HepG2 (cell line): ENCODE data around the gene PIK3CB. TPM values are rescaled to one million over a fixed set of nuclear protein-coding genes. Genes with fewer than 3 reads are reported as not detected.

ENCODE experiments used
- CBX5 ChIP-seq: sonication (generic); formaldehyde crosslinking; IDR thresholded peaks from 2 replicates; pipeline ENCODE4 v1.4.0; 2020; ENCODE audit warnings: missing genetic modification reagents, borderline replicate concordance
- HBP1 ChIP-seq: IDR thresholded peaks from 2 replicates; pipeline ENCODE4 v1.6.1; 2016; ENCODE audit warnings: low read depth, control low read depth
- HNRNPUL1 ChIP-seq: fragments of 200-400 bp; formaldehyde crosslinking; IDR thresholded peaks from 2 replicates; pipeline ENCODE4 v1.6.1; 2017; ENCODE audit warnings: low read depth, mild to moderate bottlenecking, low read length, moderate library complexity
- KLF6 ChIP-seq: IDR thresholded peaks from 2 replicates; pipeline ENCODE4 v1.8.0; 2016; ENCODE audit warnings: missing biosample characterization, missing genetic modification reagents
- KMT2A ChIP-seq: sonication (generic); formaldehyde crosslinking; IDR thresholded peaks from 2 replicates; pipeline ENCODE4 v1.4.0; 2020; ENCODE audit warnings: missing genetic modification reagents
- MATR3 ChIP-seq: sonication (generic); formaldehyde crosslinking; IDR thresholded peaks from 2 replicates; pipeline ENCODE4 v1.4.0; 2020; ENCODE audit warnings: missing genetic modification reagents
- RNF219 ChIP-seq: sonication (generic); formaldehyde crosslinking; IDR thresholded peaks from 2 replicates; pipeline ENCODE4 v1.5.0; 2020; ENCODE audit warnings: mild to moderate bottlenecking, missing genetic modification reagents
- TIGD3 ChIP-seq: sonication (generic); formaldehyde crosslinking; IDR thresholded peaks from 2 replicates; pipeline ENCODE4 v1.5.1; 2020; ENCODE audit warnings: mild to moderate bottlenecking, missing genetic modification reagents, borderline replicate concordance
- ZBTB3 ChIP-seq: sonication (generic); formaldehyde crosslinking; IDR thresholded peaks from 2 replicates; pipeline ENCODE4 v1.4.0; 2020; ENCODE audit warnings: low read depth, mild to moderate bottlenecking, moderate library complexity, missing genetic modification reagents, borderline replicate concordance
- ZNF18 ChIP-seq: sonication (generic); formaldehyde crosslinking; IDR thresholded peaks from 2 replicates; pipeline ENCODE4 v1.8.0; 2022; ENCODE audit warnings: mild to moderate bottlenecking, missing genetic modification reagents; ENCODE audit not compliant: insufficient replicate concordance
- ZNF24 ChIP-seq: fragments of 450-650 bp; IDR thresholded peaks from 2 replicates; pipeline ENCODE4 v1.6.1; 2017; ENCODE audit warnings: antibody characterized with exemption, mild to moderate bottlenecking
- ZNF563 ChIP-seq: sonication (generic); formaldehyde crosslinking; IDR thresholded peaks from 2 replicates; pipeline ENCODE4 v1.8.0; 2022; ENCODE audit warnings: mild to moderate bottlenecking, moderate library complexity, missing genetic modification reagents
- ZNF609 ChIP-seq: sonication (generic); formaldehyde crosslinking; IDR thresholded peaks from 2 replicates; pipeline ENCODE4 v1.4.0; 2020; ENCODE audit warnings: mild to moderate bottlenecking, missing genetic modification reagents, borderline replicate concordance
- ZNF709 ChIP-seq: sonication (generic); formaldehyde crosslinking; IDR thresholded peaks from 2 replicates; pipeline ENCODE4 v1.5.0; 2020; ENCODE audit warnings: mild to moderate bottlenecking, missing genetic modification reagents
- ZNF775 ChIP-seq: sonication (generic); formaldehyde crosslinking; IDR thresholded peaks from 2 replicates; pipeline ENCODE4 v1.4.0; 2020; ENCODE audit warnings: missing genetic modification reagents, mild to moderate bottlenecking, moderate library complexity, borderline replicate concordance
- ZNF790 ChIP-seq: sonication (generic); formaldehyde crosslinking; IDR thresholded peaks from 2 replicates; pipeline ENCODE4 v1.8.0; 2022; ENCODE audit warnings: missing genetic modification reagents, mild to moderate bottlenecking, borderline replicate concordance
- polyA plus RNA-seq, 8 experiments: library from polyadenylated mRNA; depleted of rRNA in 3 of 8; stranded (reverse) in 7 of 8; unstranded in 1 of 8; fragments of >200 nt; fragmentation: Illumina TruSeq in 4 of 8; extraction: Trizol in 4 of 8; gene quantifications; 2 replicates each; pipeline versions ENCODE4 v1.2.1 to v1.2.3, GENCODE V29; 2011 to 2016; ENCODE audit warnings: low read depth in 4 of 8, missing spikeins in 1 of 8, mixed read lengths in 1 of 8; ENCODE audit not compliant: insufficient read depth in 1 of 8
- total RNA-seq, 5 experiments: library from RNA; depleted of rRNA; stranded (reverse); fragments of >200 nt; fragmentation: Illumina TruSeq; extraction: Trizol; gene quantifications; 2 replicates each; pipeline ENCODE4 v1.2.3, GENCODE V29; 2016; ENCODE audit warnings: low read depth in 1 of 5

The PIK3CB gene
- total and polyA plus RNA-seq, 2 of the 13 experiments (the other 11 are each of a cell fraction or from before 2014, with no cell fraction given): 6.6 to 18.7 TPM

GRCh38 chr3:138608322-138609135 lies 226.2 kb downstream of the PIK3CB start, which contains the start of gene FAIM (continued):
- TF ChIP-seq ZNF609 (CRISPR knock-in tag) (no peak), ZBTB3 (no peak), HBP1 (CRISPR knock-in tag) (no peak), KLF6 (CRISPR knock-in tag) (peak; percentile 79; the same call in 1 of the 2 replicates), MATR3 (CRISPR knock-in tag) (no peak), ZNF775 (CRISPR knock-in tag) (no peak), TIGD3 (CRISPR knock-in tag) (peak; percentile 90; the same call in 1 of the 2 replicates), ZNF18 (CRISPR knock-in tag) (peak; percentile 67), ZNF24 (no peak), CBX5 (peak; percentile 57; the same call in 1 of the 2 replicates), KMT2A (CRISPR knock-in tag) (peak; percentile 86), RNF219 (CRISPR knock-in tag) (no peak), ZNF563 (CRISPR knock-in tag) (peak; percentile 83; the same call in 1 of the 2 replicates), HNRNPUL1 (no peak), ZNF709 (CRISPR knock-in tag) (no peak), ZNF790 (CRISPR knock-in tag) (peak; percentile 87; the same call in 1 of the 2 replicates)
